ENCODE data around the gene OR10G8.
"Not testable (repeated sequence)": the region's sequence is repeated elsewhere in the genome, so short reads cannot be mapped to it uniquely, and the experiment has no call there.

The OR10G8 gene

DNA sequence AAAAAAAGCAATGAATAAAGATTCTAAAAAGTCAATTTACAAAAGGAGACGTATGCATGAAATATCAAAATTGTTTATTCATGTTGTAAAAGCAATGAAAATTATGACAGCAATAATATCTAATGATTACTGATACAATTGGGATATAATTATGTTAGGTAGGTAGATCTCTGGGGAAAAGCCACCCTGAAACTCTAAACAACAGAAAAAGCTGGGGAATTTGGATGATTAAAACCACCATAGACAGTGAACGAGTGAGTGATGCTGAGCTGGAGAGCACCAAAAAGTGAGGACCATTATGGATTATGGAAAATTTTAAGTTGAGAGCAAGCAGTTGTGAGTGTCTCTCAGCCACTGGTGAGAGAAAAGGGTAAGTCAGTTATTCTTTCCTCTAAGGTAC lies at the start of gene OR10G8:
TSS of gene OR10G8 (plus strand) at position 301 of the 400 bp plus-strand sequence. CDS start 2,825 bp downstream, outside the sequence.
- DNase-seq (ENCODE audit: low read depth), result no peak

DNA sequence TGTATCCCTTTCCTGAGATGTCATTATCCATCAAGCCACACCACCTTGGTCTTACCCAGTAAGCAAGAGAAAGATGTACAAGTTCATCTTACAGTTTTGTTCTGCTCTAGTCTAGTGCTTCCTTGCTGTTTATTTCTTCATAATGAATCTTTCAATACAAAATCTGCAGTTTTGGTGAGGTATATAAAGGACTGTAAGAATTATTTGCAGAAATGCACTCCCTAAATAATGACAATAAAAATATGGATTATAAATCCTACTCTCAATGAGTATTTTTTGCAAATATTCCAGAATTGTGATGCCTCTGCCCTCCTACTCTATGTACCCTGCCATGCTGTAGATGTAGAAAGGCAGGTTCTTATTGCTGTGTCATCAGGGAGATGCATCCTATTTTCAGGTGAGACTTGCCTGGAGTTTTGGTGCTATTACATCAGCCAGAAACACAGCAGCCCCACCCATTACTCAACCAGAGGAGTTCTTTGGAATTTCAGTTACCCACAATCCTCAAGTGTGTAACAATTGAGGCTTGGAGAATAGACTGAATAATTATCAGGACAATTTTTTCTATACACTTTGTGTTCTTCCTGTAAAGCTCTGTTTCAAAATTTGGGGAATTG lies 48.8 kb upstream of the OR10G8 start, which contains the start of gene OR10S1:
TSS of gene OR10S1 (minus strand) at position 51 of the 617 bp plus-strand sequence. CDS start 117 bp downstream, outside the sequence.
- no peak for DNase-seq (ENCODE audit: low read depth)

DNA sequence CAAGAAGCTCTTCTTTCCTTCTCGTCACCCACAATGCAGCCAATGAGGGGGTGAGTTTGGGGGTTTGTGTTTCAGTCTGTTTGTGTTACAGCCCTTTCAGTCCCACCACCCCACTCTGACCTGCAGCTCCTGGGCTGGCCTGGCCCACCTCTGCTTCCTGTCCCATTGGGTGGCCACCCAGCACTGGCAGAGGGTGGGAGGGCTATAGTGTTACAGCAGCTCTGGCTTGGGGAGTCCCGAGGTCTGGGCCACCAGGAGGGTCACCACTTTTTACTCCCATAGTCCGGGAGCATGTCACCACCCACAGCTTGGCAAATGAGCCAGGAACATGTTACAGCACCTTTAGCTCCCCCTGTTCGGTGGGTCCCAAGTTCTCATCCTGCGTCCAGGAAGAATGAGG lies 47.3 kb upstream of the OR10G8 start:
- DNase-seq (ENCODE audit: low read depth), result no peak

- DNase-seq (ENCODE audit: low read depth), result no peak
These were observed 31.5 kb upstream of the OR10G8 start, which contains the start of gene OR10G6 for GRCh38 chr11:123995119-123995518. Gene OR10G6 (minus strand): TSS chr11:123995161. CDS start chr11:123995161, 0 bp downstream.

DNA sequence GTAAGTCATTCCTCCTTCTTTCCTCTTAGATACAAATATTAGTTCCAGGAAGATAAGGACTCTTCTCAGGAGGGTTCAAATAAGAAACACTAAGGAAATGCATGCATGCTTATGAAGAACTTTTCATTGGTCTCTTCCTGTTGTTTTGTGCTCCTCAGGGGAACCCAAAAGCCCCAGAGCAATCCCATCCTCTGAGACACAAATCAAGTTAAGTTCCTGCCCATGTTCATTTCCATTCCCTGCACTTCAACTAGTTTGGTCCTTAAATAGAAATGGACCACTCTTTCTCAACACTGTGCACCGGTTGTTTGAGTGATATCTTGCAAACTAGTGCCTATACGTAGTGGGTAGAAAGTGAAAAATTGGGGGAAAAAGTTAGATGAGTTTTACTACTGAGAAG lies 13.9 kb upstream of the OR10G8 start, which contains the start of gene OR10G4:
TSS of gene OR10G4 (plus strand) at position 301 of the 400 bp plus-strand sequence. CDS start 2,578 bp downstream, outside the sequence.
- no peak for DNase-seq (ENCODE audit: low read depth)

GRCh38 chr11:124015837-124016236 lies 10.8 kb upstream of the OR10G8 start:
- DNase-seq (ENCODE audit: low read depth), result not testable (repeated sequence)

GRCh38 chr11:124036666-124037065 lies 10.1 kb downstream of the OR10G8 start:
- DNase-seq (ENCODE audit: low read depth), result no peak

GRCh38 chr11:124039557-124039956 lies 13.0 kb downstream of the OR10G8 start:
- DNase-seq (ENCODE audit: low read depth), result no peak

GRCh38 chr11:124041254-124041653 lies 14.7 kb downstream of the OR10G8 start, which contains the start of gene OR10G7:
Gene OR10G7 (minus strand): TSS chr11:124041325. CDS start chr11:124039001, 2,324 bp downstream.
- DNase-seq (ENCODE audit: low read depth), result no peak

GRCh38 chr11:124043420-124043819 lies 16.8 kb downstream of the OR10G8 start:
- DNase-seq (ENCODE audit: low read depth), result no peak

GRCh38 chr11:124050748-124051147 lies 24.1 kb downstream of the OR10G8 start:
- no peak for DNase-seq (ENCODE audit: low read depth)

- no peak for DNase-seq (ENCODE audit: low read depth)
These were observed 26.4 kb downstream of the OR10G8 start for GRCh38 chr11:124052966-124053365.

DNA sequence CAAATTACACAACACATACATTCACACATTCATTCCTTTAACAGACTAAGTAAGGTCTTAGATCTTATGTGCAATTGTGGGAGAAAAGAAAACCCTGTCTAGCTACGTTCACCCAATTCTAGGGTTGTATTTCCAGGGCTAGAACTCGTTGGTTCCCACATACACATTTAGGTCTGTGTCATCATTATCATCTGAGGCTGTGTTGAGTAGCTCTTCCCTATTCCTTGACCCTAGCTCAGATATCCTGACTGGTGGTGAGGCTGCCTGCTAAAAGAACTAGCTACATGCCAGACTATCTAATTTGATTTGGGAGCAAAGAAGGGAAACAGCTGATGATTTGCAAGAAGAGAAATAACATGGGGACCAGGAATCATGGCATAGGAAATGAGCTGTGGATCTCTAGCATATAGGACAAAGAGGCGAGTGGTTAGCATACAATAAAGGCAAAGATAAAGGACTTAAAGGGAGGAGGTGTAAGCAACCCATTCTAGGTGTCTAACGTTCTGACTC lies 42.1 kb downstream of the OR10G8 start:
- no peak for DNase-seq (ENCODE audit: low read depth)

DNA sequence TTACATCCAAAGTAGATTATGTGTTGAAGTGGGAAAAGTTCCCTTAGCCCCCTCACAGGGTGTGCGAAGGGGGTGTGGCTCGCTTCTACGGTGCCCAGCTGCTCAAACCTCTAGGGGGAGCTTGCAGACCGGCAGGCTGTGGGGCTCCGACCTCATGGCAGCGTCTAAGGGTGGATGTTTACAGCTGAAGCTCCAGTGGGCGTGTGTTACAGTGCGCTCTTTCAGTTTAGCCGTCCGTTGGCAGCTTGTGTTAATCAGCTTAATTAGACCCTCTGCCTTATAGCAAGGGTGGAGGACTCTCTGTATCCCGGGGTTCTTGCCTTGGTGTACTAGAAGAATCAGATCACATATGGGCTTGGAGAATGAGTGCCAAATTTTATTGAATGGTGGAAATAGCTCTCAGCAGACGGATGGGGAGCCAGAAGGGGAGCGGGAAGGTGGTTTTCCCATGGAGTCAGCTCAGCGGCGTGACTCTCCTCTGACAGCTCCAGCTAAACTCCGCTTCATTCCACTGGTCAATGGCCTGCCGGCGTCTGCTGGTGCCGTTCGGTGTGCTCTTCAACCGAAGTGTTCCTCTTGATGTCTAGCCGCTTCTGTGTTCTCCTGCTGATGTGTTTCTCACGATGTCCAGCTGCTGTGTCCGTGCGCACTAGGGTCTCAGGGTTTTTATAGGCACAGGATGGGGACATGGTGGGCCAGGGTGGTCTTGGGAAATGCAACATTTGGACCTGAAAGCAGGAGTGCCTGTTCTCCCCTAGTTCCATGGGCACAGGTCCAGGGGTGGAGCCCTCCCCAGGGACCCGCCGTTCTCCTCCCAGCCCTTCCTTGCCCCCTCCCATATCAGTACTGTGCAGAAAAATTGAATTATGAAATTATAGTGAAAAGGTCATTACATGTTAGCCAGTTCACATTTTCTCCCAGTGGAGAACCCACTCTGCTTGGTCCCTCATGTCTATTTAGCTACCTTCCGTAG lies 43.1 kb downstream of the OR10G8 start:
- no peak for DNase-seq (ENCODE audit: low read depth)

DNA sequence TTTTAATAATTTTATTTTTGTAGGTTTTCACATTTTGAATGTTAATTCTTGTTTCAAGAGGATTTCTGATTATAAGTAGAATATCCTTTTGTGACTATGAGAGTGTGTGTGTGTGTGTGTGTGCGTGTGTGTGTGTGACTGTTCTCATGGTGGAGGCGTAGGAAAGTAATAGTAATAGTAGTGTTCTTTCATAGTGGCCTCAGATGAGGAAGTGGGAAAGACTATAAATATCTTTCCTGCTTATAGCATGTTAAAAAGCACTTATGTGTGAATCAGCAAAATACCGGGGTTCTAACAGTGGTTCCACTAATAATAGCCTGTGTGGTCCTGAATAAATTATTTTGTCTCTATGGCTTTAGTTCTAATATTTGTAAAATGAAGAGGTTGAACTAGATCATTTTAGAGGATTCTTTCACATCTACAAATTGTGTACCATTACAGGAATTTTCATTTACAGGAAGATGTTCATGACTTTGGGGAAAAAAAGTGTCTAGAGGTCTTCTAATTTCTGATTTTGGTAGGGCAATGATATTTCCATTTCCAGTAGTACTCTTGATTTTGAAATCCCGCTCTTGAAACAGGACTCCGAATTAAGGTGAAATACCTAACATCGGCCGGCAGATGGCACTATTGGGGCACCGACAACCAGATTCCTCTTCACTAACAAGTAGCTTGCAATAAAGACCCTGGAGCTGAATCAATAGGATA lies 44.5 kb downstream of the OR10G8 start:
- no peak for DNase-seq (ENCODE audit: low read depth)

GRCh38 chr11:124071623-124071948 lies 45.0 kb downstream of the OR10G8 start:
- no peak for DNase-seq (ENCODE audit: low read depth)

DNA sequence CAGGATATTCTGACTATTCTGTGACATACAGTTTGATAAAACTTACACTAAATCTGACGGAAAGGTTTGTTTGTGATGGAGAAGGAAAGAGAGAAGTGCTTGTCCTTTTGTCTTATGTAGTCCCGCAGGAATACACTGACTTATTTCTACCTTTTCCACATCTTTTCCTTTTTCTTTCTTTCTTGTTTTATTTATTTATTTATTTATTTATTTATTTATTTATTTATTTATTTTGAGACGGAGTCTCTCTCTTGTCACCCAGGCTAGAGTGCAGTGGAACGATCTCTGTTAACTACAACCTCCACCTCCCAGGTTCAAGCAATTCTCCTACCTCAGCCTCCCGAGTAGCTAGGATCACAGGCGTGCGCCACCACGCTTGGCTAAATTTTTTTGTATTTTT lies 45.5 kb downstream of the OR10G8 start:
- DNase-seq (ENCODE audit: low read depth), result no peak

- DNase-seq (ENCODE audit: low read depth), result no peak
These were observed 48.0 kb downstream of the OR10G8 start for GRCh38 chr11:124074554-124074953.

DNA sequence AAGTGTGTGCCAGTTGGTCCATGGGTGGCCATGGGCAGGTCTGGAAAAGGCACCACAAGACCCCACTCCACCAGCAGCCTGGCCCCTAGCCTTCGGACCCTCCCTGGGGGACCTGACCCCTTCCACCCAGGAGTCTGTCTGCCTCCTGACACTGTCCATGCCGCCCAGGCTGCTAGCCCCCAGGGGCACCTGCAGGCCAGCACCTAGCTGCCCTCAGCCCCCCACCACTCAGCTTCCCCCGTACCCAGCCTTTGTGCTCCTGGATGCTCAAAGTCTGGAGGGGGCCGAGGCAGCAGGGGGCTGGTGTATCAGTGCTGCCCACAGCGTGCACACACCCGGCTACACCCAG lies 48.9 kb downstream of the OR10G8 start:
- DNase-seq (ENCODE audit: low read depth), result no peak

DNA sequence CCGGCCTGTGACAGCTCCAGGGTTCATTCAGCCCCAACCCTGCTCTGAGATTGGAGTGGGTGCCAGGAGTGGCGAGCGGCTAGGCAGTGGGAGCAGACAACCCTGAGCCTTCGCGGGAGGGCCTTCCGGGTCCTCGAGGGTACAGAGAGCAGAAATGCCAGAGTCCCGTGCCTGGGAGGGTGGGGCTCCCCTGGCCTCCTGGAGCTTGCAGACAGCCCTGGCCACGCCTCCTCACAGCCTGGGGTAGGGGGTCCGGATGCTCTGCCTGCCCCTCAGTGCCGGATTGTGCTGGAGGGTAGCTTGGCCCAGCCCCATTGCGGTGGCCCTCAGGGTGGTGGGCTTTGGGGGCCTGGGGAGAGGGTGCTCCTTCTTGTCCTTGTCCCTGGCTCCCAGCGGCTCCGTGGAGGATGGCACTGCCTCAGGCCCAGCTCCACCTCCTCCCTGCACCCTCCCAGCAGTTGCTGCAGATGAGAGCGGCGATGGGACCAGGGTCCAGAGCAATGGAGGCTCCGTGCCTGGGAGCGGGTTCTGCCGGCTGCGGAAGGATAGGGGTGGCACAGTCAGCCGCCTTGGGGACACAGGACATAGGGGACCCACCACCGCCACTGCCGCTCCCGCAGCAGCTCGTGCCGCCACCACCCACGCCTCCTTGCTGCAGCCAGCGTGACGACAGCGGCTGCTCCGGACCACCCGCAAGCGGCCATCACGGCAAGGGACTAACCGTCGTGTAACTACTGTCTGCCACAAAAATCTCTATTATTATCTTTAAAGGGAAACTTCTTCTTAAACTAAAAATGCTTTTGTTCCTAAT lies 49.4 kb downstream of the OR10G8 start:
- DNase-seq (ENCODE audit: low read depth), result no peak

DNA sequence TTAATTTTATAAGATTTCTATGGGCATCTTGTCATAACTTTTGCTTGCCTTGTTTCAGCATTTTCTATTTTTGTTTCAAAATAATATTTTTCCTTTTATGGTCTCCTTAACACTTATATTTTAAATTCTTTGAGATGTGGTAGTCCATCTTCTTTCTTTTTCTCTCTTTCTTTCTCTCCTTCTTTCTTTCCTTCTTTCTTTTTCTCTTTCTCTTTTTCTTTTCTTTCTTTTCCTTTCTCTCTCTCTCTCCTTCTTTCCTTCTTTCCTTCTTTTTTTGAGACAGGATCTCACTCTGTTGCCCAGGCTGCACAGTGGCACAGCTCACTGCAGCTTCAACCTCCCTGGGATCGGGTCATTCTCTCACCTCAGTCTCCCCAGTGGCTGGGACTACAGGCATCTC lies 50.7 kb downstream of the OR10G8 start:
- DNase-seq (ENCODE audit: low read depth), result no peak
